ENCODE measurements around the gene TRIM59. TPM values are rescaled to one million over a fixed set of nuclear protein-coding genes. Genes with fewer than 3 reads are reported as not detected.

The TRIM59 gene
- total and polyA plus RNA-seq, 10 donors = 3.3 to 21.4 (median 11.9) TPM

GRCh38 chr3:160460033-160460432, 10.4 kb upstream of the TRIM59 start:
- H3K27me3 ChIP-seq (replicated peaks in 1 of 7) = no peaks in the 10 kb centered on the region
- H3K27ac ChIP-seq = no peak overlapping the region
- no peaks in the 10 kb centered on the region for H3K36me3 ChIP-seq
- no peaks in the 10 kb centered on the region for H3K9me3 ChIP-seq
- no peak for DNase-seq
- no peak overlapping the region for H3K4me3 ChIP-seq
- WGBS, 5 donors = 80 to 93% (median 88%) methylated on average over 3 of the region's 3 CpGs
- H3K4me1 ChIP-seq = no peaks in the 10 kb centered on the region
- intact Hi-C loops (cut with DNase I; ENCODE audit: low total_unique reads) = no loop called here
- TF ChIP-seq POLR2AphosphoS5 (IDR thresholded peaks at IDR 0.05) (no peak), CTCF (IDR thresholded peaks at IDR 0.05 in 8 of 11, conservative IDR thresholded peaks at IDR 0.05 in 3 of 11) (no peak), POLR2A (IDR thresholded peaks at IDR 0.05) (no peak)

- 89 to 95% (median 93%) methylated on average over 9 of the region's 9 CpGs for WGBS, 5 donors
- TF ChIP-seq CTCF (IDR thresholded peaks at IDR 0.05 in 8 of 11, conservative IDR thresholded peaks at IDR 0.05 in 3 of 11) (no peak), POLR2AphosphoS5 (IDR thresholded peaks at IDR 0.05) (no peak), POLR2A (IDR thresholded peaks at IDR 0.05) (no peak)
- H3K36me3 ChIP-seq = no peaks in the 10 kb centered on the region
- intact Hi-C loops (cut with DNase I; ENCODE audit: low total_unique reads) = no loop called here
- H3K27me3 ChIP-seq (replicated peaks in 1 of 7) = no peaks in the 10 kb centered on the region
- H3K4me1 ChIP-seq = no peaks in the 10 kb centered on the region
- no peak for DNase-seq
- no peaks in the 10 kb centered on the region for H3K9me3 ChIP-seq
- no peak overlapping the region for H3K27ac ChIP-seq
- H3K4me3 ChIP-seq = no peak overlapping the region
These were observed 9.9 kb upstream of the TRIM59 start for GRCh38 chr3:160459450-160459970.

GRCh38 chr3:160458151-160458550, 8.6 kb upstream of the TRIM59 start:
- H3K4me1 ChIP-seq = no peaks in the 10 kb centered on the region
- no peak for DNase-seq
- H3K27me3 ChIP-seq (replicated peaks in 1 of 7) = no peaks in the 10 kb centered on the region
- H3K4me3 ChIP-seq = no peak overlapping the region
- intact Hi-C loops (cut with DNase I; ENCODE audit: low total_unique reads) = no loop called here
- TF ChIP-seq POLR2AphosphoS5 (IDR thresholded peaks at IDR 0.05) (no peak), POLR2A (IDR thresholded peaks at IDR 0.05) (no peak), CTCF (IDR thresholded peaks at IDR 0.05 in 8 of 11, conservative IDR thresholded peaks at IDR 0.05 in 3 of 11) (no peak)
- no peaks in the 10 kb centered on the region for H3K36me3 ChIP-seq
- 89 to 99% (median 97%) methylated on average over 4 of the region's 4 CpGs for WGBS, 5 donors
- no peak overlapping the region for H3K27ac ChIP-seq
- no peaks in the 10 kb centered on the region for H3K9me3 ChIP-seq

- 89 to 98% (median 96%) methylated on average over 3 of the region's 3 CpGs for WGBS, 5 donors
- H3K27ac ChIP-seq = no peak overlapping the region
- H3K36me3 ChIP-seq = no peaks in the 10 kb centered on the region
These were observed 6.3 kb upstream of the TRIM59 start for GRCh38 chr3:160455846-160456245.

More at GRCh38 chr3:160455846-160456245, 6.3 kb upstream of the TRIM59 start:
- intact Hi-C loops (cut with DNase I; ENCODE audit: low total_unique reads) = no loop called here
- TF ChIP-seq CTCF (IDR thresholded peaks at IDR 0.05 in 8 of 11, conservative IDR thresholded peaks at IDR 0.05 in 3 of 11) (no peak), POLR2A (IDR thresholded peaks at IDR 0.05) (no peak)
- no peak for DNase-seq
- Histone ChIP-seq H3K9me3 (no peaks in the 10 kb centered on the region), H3K4me1 (no peaks in the 10 kb centered on the region), H3K27me3 (replicated peaks in 1 of 7) (no peaks in the 10 kb centered on the region), H3K4me3 (no peak overlapping the region)
